ENCODE results near the gene MRRF.

MRRF gene

DNA sequence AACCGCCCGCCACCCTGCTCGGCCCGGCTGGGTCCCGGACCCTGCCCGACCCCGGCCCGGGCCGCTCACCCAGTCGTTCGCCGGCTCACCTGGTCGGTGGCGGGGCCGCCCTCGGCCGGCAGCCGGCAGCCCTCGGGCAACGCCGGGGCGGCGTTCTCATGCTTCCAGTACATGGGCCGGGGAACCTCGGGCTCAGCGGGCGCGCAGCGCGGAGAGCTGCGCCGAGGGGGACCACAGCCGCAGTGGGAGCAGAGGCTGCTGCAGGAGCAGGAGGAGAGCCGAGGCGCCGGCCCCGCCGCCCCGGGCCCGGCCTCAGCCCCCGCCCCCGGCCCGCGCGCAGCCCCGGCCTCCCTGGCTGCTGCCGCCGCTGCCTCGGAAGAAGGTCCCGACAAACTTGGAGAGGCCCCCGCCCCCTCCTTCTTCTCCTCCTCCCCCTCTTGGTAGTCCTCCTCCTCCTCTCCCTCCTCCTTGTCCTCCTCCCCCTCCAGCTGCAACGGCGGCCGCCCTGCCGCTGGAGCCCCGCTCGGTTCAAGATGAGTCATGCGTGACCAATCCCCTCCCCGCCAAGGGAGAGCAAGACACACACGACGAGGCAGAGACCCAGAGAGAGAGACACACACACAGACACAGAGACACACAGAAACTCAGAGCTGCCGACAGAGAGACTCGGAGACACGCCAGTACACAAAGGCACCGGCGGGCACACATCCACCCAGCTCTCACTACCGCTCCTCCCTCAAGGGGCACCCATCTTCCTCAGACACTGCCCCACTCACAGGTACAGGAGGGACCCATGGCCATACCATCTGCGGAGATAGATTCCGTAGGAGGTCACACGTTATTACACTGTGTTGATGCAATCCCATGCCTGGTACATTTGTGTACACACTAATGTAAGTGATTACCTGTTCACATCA is 35.9 kb upstream of the MRRF start, which contains the start of gene LHX6:
TSS of gene LHX6 (minus strand) at position 390 of the 917 bp plus-strand sequence. CDS start at position 173, 217 bp downstream.
- no peak for DNase-seq

DNA sequence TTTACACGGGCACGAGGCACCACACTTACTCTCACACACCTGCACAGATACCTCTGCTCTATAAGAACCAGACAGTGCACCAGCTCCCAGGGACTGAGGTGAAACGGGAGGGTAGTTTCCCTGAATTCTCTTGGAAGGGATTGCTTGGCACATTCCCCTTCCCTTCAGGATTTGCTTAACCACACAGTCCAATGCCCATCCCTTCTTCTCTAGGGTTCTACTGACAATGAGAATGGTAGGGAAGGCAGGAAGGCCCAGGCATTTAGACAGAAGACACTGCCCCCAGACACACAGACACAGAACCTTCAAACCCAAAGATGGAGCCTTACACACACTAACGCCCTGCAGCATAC is 35.2 kb upstream of the MRRF start:
- DNase-seq: no peak

DNA sequence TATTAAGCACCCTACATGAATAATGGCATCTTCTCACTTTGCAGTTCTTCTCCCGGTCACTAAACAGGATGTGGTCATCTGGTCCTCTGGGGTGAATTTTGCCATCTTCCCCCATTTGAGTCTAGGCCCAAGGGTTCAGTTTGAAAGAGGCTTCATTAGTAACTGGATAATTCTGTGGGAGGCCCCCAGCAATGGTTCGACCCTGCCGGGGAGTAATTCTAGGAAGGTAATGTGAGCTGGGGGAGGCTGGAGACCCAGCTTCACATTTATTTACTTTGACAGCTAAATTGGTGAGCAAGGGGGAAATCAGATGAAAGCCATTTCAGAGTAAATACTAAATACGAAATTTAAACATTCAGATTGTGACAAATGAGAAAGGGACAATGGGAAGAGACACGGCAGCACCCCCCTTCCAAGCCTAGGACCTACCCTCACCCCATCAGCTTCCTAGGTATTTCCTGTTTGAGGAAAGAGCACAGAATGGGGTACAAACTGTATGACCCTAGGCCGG is 31.8 kb upstream of the MRRF start:
- DNase-seq: no peak

DNA sequence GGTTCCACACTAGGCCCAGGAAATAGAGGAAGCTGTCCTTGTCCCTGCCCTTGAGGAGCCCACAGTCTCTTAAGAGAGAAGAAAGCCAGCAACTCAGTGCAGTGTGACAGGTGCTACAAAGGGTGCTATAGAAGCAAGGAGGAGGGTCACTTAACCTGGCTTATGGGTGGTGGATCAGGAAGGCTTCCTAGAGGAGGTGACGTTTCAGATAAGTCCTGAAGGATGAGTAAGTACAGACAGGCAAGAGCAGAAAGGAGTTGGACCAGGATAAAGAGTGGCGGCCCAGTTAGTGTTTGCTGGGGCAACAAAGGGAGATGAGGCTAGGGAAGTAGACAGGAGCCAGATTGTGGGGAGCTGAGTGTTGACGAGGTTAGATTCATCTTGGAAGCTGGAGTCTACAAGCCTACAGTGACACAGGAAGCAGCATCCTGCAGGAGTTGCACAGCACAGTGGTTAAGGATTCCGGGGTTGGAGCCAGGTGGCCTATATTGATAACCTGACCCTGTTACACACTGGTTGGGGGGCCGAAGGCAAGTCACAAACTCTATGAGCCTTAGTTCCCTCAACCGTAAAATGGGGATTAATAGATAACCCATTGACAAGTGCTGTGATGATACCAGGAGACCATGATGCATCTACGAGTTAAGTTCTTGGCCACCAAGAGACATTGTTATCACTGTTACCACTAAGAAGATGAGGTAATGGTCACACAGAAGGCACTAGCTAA is 30.5 kb upstream of the MRRF start:
- DNase-seq: no peak

DNA sequence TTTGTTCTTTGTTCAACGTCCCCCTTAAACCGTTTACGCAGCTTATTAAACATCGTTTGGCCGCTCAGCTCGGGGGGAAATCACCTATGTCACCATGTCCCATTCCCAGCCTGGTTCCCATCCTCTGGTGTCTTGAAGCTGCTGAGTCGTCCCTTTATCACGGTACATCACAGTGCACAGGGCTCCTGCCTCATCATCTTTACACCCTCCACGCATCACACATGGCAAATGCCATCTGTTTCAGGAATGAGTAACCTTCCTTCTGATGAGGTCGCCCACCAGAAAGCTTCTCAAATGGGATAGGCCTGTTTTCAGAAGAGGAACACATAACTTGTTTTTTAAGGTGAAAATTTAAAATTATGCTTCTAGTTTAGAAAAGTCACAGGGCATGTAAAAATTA is 28.0 kb upstream of the MRRF start:
- DNase-seq: no peak

DNA sequence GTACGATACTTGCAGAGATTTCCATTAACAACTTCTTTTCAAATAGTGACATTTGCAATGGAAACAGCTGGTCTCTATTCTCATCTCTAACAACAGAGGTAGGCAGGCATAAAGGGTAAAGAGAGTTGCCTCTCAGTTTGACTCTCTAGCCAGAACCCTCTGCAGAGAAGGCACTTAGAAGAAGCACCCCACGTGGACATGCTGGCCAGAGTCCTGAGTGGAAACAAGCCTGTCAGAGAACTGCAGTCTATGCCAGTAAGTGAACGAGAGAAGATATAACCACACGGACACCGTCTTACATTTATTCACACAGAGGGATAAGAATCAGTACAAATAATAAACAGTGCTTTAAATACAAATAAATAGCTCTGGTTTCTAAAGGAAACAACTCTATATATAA is 25.0 kb upstream of the MRRF start:
- no peak for DNase-seq

DNA sequence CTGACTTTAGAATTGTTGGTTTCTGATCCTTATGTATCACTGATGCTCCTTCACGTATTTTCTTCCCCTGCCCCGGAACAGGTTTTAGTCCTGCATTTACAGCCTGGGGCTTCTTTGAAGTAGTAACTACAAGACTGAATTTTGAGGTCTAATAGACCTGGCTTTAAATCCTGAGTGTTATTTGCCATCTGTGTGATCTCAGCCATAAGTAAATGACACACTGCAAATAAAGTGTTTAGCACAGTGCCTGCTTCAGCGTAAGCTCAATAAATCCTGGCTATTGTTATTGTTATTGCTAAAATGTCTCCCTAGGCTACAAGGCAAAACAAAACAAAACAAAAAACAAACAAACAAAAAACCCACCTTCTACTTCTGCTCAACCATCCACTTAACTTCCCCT is 20.3 kb upstream of the MRRF start:
- no peak for DNase-seq

DNA sequence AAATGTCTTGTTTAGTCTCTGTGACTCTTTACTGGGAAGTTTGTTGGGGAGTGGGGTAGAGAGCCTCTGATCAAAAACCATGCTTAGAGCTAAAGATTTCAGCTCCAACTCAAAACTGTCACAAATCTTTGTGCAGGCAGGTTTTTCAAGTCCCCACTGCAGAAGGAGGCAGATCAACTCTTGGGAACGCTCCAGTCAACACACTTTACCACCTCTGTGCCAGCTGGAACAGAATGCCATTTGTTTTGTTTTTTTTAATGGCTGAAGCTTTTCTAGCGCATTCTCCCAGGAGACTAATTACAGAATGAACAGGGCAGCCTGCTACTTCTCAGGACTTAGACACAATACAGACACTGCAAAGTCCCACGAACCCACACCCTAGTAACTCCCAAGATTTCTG is 18.0 kb upstream of the MRRF start:
- no peak for DNase-seq

DNA sequence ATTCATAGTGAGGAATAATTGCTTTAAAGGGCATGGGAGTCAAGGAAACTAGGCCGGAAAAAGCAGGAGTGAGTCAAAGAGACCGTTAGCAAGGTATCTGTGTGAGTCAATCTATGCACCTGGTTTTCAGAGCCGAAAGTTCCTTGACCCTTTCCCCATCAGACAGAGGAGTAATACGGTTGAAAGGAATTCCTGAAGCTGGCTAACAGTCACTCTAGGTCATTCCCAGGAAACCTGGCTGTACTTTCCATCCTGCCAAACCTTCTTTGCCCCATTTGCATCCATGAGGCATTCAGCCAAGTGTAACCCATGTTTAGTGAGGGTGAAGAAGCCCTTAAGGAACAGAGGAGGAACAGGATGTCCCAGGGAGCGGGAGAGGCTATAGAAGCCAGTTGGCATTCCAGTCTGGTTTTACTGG is 16.2 kb upstream of the MRRF start:
- DNase-seq: no peak

DNA sequence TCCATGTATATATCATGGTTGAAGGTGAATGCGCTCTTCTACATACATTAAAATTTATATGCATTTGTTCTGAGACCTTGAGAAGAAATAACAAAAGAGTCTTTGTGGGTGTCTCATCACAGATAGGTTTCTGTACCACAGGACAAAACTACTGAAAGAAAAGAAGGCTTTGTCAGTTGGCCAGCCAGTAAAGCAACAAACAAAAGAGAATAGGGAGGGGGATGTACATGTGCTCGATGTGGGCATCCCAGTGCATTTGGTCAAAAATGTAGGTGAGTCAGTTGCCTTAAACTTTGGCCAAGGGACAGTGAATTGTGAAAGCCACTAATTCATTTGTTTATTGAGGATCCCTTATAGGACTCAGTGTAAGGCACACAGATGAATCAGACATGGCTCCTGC is 13.3 kb upstream of the MRRF start:
- no peak for DNase-seq

DNA sequence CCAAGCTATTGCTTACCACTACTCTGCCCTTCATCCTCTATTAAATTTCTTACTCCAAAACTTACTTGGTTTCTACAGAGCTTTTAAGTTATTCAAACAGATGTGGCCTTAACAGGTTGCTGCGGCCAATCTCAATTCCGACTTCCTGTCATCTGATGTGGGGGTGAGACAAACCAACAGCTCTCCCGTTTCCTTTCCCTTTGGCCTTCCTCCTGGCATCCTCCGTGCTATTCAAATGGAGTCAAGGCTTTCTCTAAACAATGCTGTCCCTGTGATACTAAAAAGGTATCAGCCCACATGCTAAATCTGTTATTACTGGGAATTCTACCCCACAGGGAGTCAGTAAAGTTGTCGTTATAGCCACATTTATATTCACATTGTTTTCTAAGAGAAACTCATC is 11.9 kb upstream of the MRRF start:
- DNase-seq: no peak

DNA sequence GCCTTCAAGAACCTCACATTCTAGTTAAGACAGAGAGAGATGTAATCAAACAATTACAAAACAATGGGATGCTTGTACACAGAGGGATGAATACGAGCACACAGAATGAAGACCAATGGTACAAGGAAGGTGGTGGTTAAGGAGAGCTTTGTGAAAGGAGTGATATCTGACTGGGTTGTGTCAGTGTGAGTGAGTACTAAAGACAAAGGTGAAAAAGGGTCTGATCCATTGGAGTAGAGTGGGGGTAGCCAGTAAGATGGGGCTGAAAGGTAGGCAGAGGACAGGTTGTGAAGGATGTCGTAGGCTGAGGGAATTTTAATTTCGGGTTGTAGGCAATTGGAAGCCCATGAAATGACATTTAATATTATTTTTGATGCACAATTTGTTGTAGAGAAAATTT is 9.9 kb upstream of the MRRF start:
- DNase-seq: no peak

DNA sequence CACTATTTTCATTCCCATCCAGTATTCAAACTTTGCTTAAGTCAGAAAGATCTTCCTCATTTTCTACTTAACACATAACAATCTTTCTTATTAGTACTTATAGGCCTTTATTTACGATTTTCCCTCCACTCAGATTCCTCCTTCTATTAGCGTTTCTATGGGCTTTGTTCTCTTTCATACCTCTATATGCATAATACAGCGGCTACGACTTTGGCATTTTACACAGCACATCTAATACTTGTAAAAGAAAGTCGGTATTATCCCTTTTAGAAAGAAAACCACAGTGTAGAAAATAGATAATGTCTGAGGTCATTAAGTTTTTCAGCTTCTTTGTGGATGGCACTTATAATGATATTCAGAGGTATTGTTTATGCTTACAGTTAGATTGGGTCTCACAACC is 8.5 kb upstream of the MRRF start:
- no peak for DNase-seq

DNA sequence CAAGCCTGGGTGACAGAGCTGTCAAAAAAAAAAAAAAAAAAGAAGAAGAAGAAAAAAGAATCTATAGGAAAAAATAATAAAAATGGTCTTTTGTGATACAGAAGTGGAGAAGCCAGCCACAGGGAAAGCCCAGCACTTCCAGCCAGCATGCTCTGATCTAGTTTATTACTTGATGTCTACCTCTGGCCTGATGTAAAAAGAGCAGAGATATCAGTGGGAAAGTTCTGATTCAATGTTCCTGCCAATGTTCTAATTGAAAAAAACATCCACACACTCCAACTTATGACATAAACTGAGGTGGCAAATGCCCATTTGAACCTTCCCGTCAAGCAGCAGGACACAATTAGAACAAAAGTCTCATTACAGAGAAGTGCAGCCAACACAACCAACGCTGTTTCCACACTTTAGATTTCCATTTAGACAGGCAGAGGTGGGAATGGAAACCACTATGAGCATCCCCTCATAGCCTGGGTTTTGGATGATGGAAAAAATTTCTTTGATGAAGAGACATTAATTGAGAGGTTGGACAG is 5.7 kb upstream of the MRRF start:
- no peak for DNase-seq

DNA sequence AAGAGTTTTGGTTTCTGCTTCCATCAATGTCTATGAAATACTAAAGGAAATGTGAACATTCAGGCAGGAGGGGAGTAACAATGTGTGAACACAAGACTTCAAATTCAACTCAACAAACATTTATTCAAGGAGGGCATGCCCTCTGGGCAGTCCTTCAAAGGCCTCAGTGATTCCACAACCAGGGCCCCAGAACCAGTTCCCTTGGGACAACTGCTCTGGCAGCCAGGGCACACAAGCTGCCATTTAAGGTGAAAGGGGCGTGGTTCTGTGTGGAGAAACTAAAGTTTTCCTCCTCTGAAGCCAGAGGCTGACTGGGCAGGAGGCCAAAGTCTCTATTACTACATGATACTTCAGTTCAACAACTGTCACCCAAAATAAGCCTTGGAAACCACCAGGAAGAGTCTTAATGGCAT is 3.2 kb upstream of the MRRF start:
- no peak for DNase-seq

DNA sequence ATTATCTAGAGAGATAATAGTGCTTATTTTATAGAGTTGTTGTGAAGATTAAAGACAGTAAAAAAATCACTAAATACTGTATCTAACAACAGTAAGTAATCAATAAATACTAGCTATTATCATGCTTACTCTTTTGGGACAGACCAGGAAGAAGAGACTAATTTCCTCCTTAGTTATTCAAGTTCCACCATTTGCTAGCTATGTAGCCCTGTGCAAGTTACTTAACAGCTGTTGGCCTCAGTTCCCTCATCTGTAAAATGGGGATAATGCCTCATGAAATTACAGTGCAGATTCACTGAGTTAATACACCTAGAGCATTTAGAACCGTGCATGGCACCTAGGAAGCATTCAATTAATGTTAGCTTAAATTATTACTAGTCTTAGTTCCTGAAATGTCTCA is 2.6 kb upstream of the MRRF start:
- DNase-seq: no peak

DNA sequence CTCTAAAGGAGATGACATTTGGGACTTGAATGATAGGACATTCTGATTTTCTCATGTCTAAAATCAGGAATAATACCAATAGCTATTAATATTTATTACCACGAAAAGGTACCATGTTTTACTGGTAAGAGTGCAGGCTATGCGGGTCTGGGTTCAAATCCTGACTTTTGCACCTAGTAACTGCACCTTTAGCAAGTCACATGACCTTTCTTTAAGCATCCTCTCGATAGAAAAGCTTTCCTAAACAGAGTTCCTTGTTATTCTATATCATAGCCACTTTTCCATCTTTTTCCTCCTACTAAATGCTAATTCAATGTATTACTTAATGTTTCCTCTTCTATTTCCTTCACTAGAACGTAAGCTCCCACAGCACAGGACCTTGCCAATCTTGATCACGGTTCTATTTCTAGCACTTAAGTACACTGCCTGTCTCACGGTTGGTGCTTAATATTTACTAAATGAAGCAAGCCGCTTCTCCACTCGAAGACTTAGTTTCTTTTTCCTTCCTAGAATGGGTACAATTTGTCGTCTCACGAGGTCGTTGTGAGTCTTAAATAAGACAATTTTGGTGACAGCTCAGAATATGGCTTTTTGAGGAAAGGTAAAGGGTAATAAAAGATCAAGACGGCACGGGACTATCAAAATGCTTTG is 858 bp upstream of the MRRF start:
- DNase-seq: no peak

DNA sequence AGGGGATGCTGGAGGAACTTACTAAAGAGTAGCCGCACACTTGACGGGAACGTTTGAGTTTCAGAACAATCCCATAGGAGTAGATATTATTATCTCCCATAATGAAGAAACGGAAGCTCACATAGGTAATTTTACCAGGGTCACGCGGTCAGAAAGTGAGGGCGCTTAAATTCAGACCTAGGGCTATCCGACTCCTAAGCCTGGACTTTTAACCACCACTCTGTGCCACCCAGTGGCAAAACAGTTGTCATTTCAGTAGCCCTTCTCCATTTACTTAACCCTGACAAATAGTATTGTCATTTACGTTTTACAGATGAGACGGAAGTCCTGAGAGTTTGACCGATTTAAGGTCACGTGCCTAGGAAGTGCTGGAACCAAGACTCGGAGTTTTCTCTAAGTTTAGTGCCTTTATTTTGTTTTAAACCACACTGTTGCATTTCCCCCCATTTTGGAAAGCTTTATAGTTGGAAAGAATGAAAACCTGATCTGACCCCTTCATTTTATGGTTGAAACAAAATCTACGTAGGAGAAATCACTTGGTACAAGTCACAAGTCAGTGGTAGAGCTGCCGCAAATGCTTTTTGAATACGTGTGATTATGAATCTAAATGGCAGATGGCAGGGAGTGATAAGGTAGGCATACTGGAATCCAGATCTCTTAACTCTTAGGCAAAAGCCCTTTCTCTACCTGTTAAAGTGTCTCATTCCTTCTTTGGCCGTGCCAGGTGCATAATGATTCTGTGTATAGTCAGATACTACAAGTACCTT is 650 bp downstream of the MRRF start:
- DNase-seq: no peak

DNA sequence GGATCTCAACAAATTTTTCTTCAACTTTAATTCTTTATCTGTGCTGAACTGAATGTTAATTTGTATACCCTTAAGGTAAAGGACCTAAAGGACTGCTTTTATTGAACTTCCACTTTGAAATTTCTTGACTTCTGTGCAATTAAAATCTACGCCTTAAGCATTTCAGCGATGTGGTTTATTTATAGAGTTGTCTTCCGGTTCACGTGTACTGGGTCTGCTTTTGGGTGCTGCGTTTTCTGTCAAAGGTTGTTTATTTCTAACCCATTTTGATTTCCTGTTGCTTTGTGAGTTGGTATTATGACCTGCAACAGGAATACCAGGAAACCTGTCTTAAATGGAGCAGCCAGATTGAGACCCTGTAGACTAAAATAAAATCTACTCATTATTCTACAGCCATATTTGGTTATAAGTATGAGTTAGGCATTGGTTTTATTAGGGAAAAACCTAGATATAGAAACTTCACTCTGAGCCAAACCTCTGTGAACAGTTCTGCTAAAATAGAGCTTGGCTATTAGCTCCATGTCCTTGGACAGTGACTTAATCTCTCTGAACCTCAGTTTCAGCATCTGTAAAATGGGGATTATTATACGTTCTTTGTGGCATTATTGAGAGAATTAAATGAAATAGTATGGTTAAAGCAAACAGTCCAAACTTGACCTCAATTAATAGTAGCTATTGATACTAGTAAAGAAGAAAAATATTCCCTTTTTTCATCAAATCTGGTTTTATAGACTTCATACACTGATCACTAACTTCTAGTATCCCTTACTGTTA is 3.5 kb downstream of the MRRF start:
- DNase-seq: no peak

DNA sequence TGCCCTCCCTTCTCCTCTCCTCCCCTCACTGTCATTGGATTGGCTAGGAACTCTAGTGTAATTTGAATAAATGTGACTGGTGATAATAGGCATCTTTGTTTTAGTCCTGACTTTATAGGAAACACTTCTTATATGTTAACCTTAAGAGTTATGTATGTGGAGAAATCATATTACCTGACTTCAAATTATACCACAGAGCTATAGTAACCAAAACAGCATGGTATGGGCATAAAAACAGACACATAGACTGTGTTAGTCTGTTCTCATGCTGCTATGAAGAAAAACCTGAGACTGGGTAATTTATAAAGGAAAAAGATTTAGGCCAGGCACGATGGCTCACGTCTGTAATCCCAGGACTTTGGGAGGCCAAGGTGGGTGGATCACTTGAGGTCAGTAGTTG is 9.4 kb downstream of the MRRF start:
- no peak for DNase-seq

DNA sequence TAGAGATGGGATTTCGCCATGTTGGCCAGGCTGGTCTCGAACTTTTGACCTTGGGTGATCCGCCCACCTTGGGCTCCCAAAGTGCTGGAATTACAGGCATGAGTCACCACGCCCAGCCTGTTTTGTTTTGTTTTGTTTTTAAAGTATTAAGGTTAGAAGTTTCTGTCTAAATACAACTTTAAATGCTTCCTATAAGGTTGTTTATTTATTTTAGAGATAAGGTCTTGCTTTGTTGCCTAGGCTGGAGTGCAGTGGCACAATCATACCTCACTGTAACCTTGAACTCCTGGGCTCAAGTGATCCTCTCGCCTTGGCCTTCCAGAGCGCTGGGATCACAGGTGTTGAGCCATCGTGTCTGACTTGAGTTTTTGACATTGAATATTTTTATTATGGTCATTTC is 11.4 kb downstream of the MRRF start:
- no peak for DNase-seq

All from activated CD8-positive, alpha-beta memory T cell treated with anti-CD3 and anti-CD28 coated beads, Interleukin-2, amount 50 U/mL, for 4 hours (primary cell).